K562 (cell line): ENCODE data around the gene NISCH. TPM values are rescaled to one million over a fixed set of nuclear protein-coding genes. Genes with fewer than 3 reads are reported as not detected.

Experiments used
- ATAC-seq: fragments of 200-7000 bp; cut with Tn5 transposase; 3 replicates; pipeline ENCODE4 v1.9.1; 2020; ENCODE audit warnings: moderate library complexity
- BruUV-seq: library from RNA; stranded (reverse); fragments of 400-500 nt; replicated peaks from 2 replicates; lab custom pipeline; 2021; lab: Mats Ljungman, UMichigan
- CTCF ChIA-PET: fragments of 300-600 bp; formaldehyde crosslinking; extraction: SDS; loops from one replicate; lab custom pipeline; 2021; ENCODE audit warnings: low intra/inter-chr PET ratio; lab: Yijun Ruan, JAX
- POLR2A ChIA-PET: fragments of 300-600, 350-650 bp; sonication (Branson Sonifier 250); formaldehyde crosslinking; extraction: SDS; loops from one replicate; lab custom pipeline; 2021; ENCODE audit warnings: antibody characterized with exemption, inconsistent platforms; lab: Yijun Ruan, JAX
- DNase-seq, 4 experiments: peaks; one replicate each; pipeline versions ENCODE4 v3.0.0 to v3.0.0-alpha.2; 2011 to 2018; ENCODE audit warnings: low spot score in 3 of 4, mixed read lengths in 3 of 4; ENCODE audit errors: extremely low read depth in 1 of 4
- FAIRE-seq: peaks from 2 replicates; lab custom pipeline; 2011; peaks lifted over from hg19 to GRCh38; lab: Jason Lieb, UNC
- H2AFZ ChIP-seq: 2 replicates; pipeline ENCODE4 v1.6.0; 2011; ENCODE audit warnings: low read depth, low read length, control low read depth, inconsistent platforms
- H3K27ac ChIP-seq: fragments of 200-600 bp; 3 replicates; pipeline ENCODE4 v1.8.0; 2011; ENCODE audit warnings: low read depth, mild to moderate bottlenecking, control low read depth, inconsistent platforms, low read length, moderate library complexity, mixed read lengths; ENCODE audit errors: extremely low read depth
- H3K27me3 ChIP-seq, 2 experiments: fragments of 300-600 bp in 1 of 2; 2 replicates in 1 of 2; 3 replicates in 1 of 2; pipeline versions ENCODE4 v1.6.0 to v1.8.0; 2011; ENCODE audit warnings: inconsistent platforms in 2 of 2, low read length in 2 of 2, mild to moderate bottlenecking in 1 of 2, mixed read lengths in 1 of 2, moderate library complexity in 1 of 2; ENCODE audit not compliant: control insufficient read depth in 2 of 2, insufficient read depth in 2 of 2
- H3K36me3 ChIP-seq: fragments of 300-600 bp; 3 replicates; pipeline ENCODE4 v1.8.0; 2011; ENCODE audit warnings: mild to moderate bottlenecking, low read length, inconsistent platforms; ENCODE audit not compliant: control insufficient read depth, insufficient read depth
- H3K4me1 ChIP-seq, 2 experiments: fragments of 200-600 bp in 1 of 2; replicated peaks in 1 of 2; 2 replicates in 1 of 2; 3 replicates in 1 of 2; pipeline versions ENCODE4 v1.5.1 to v1.8.0; 2011; ENCODE audit warnings: inconsistent platforms in 2 of 2, low read length in 2 of 2, mild to moderate bottlenecking in 1 of 2, mixed read lengths in 1 of 2, moderate library complexity in 1 of 2; ENCODE audit not compliant: control insufficient read depth in 2 of 2, insufficient read depth in 2 of 2
- H3K4me2 ChIP-seq: 2 replicates; pipeline ENCODE4 v1.6.1; 2011; ENCODE audit warnings: low read length, control low read depth, inconsistent platforms, mixed read lengths; ENCODE audit not compliant: insufficient read depth
- H3K4me3 ChIP-seq: fragments of 200-600 bp; sonication (generic), shearing (Covaris generic); 2 replicates; pipeline ENCODE4 v1.5.1; 2016; ENCODE audit warnings: control low read depth, inconsistent platforms
- H3K79me2 ChIP-seq: fragments of 200-600 bp; 3 replicates; pipeline ENCODE4 v1.8.0; 2011; ENCODE audit warnings: low read length, inconsistent platforms; ENCODE audit not compliant: control insufficient read depth, insufficient read depth
- H3K9ac ChIP-seq, 2 experiments: 2 replicates each; pipeline versions ENCODE4 v1.6.0 to v1.6.1; 2011; ENCODE audit warnings: low read depth in 2 of 2, low read length in 2 of 2, control low read depth in 1 of 2, inconsistent platforms in 1 of 2, mild to moderate bottlenecking in 1 of 2, mixed read lengths in 1 of 2; ENCODE audit not compliant: insufficient read depth in 1 of 2
- H3K9me1 ChIP-seq: one replicate; pipeline ENCODE4 v1.6.0; 2011; ENCODE audit warnings: inconsistent platforms, mild to moderate bottlenecking, low read length, moderate library complexity; ENCODE audit not compliant: control insufficient read depth, insufficient read depth
- H3K9me3 ChIP-seq: replicated peaks from 2 replicates; pipeline ENCODE4 v1.5.1; 2011; ENCODE audit warnings: low read depth, low read length, inconsistent platforms; ENCODE audit not compliant: control insufficient read depth, insufficient read depth
- H4K20me1 ChIP-seq: replicated peaks from 2 replicates; pipeline ENCODE4 v1.6.1; 2011; ENCODE audit warnings: low read length, inconsistent platforms, mixed read lengths; ENCODE audit not compliant: control insufficient read depth, insufficient read depth
- CEBPZ ChIP-seq: fragments of 150-350 bp; IDR thresholded peaks from 2 replicates; pipeline ENCODE4 v1.6.1; 2014; ENCODE audit warnings: low read depth, mild to moderate bottlenecking, low read length, borderline replicate concordance
- DDX20 ChIP-seq: fragments of 450-650 bp; IDR thresholded peaks from 2 replicates; pipeline ENCODE4 v1.6.1; 2016; ENCODE audit warnings: missing genetic modification characterization, low read depth, mild to moderate bottlenecking, missing compliant biosample characterization, moderate library complexity
- KDM4B ChIP-seq, 2 experiments: fragments of 450-650 bp in 1 of 2; sonication (generic) in 1 of 2; IDR thresholded peaks; 2 replicates each; pipeline ENCODE4 v1.6.1; 2016 to 2017; ENCODE audit warnings: borderline replicate concordance in 2 of 2, antibody characterized with exemption in 1 of 2, low read depth in 1 of 2, mild to moderate bottlenecking in 1 of 2
- NEUROD1 ChIP-seq: fragments of 150-350 bp; IDR thresholded peaks from 2 replicates; pipeline ENCODE4 v1.6.1; 2014; ENCODE audit warnings: borderline replicate concordance, low read length, low read depth; ENCODE audit not compliant: partially characterized antibody
- SMAD1 ChIP-seq: fragments of 150-350 bp; IDR thresholded peaks from 2 replicates; pipeline ENCODE4 v1.6.1; 2014; ENCODE audit warnings: low read length, low read depth; ENCODE audit not compliant: partially characterized antibody
- TRIM25 ChIP-seq: fragments of 450-650 bp; IDR thresholded peaks from 2 replicates; pipeline ENCODE4 v1.7.0; 2016; ENCODE audit warnings: borderline replicate concordance
- ZMIZ1 ChIP-seq, 2 experiments: fragments of 150-350 bp in 1 of 2; IDR thresholded peaks; 2 replicates each; pipeline ENCODE4 v1.6.1; 2012 to 2016; ENCODE audit warnings: low read depth in 2 of 2, low read length in 2 of 2, mild to moderate bottlenecking in 1 of 2, moderate library complexity in 1 of 2
- ZNF133 ChIP-seq: fragments of 250-450 bp; sonication (Bioruptor Pico); IDR thresholded peaks from 2 replicates; pipeline ENCODE4 v1.4.0; 2020; ENCODE audit warnings: mild to moderate bottlenecking
- WGBS: fragments of 100-300 bp; shearing (Covaris generic); methylation state at CpG from one replicate; pipeline ENCODE4 v1.1.6; 2016; ENCODE audit warnings: low coverage, mixed read lengths; ENCODE audit not compliant: insufficient coverage; ENCODE audit errors: missing lambda C conversion rate; 5-methylcytosine and 5-hydroxymethylcytosine counted together
- in situ Hi-C: fragments of 300-500 bp; cut with MboI; formaldehyde crosslinking; loops from 4 replicates; pipeline ENCODE4 v1.15.0; 2018; ENCODE audit warnings: inconsistent platforms, mixed read lengths
- intact Hi-C: fragments of 100-400 bp; cut with micrococcal nuclease; formaldehyde crosslinking; loops from 2 replicates; pipeline ENCODE4 v1.14.2; 2022
- polyA plus RNA-seq, 8 experiments: library from polyadenylated mRNA; depleted of rRNA in 4 of 8; stranded (reverse) in 5 of 8; unstranded in 3 of 8; fragments of >200 nt; fragmentation: Nextera tagmentation in 2 of 8; fragmentation: Illumina TruSeq in 1 of 8; extraction: Ambion mirVana in 2 of 8; extraction: Trizol in 1 of 8; gene quantifications; 2 replicates each; pipeline versions ENCODE4 v1.2.1 to v1.2.3, GENCODE V29; 2011 to 2014; ENCODE audit warnings: inconsistent platforms in 1 of 8, missing spikeins in 1 of 8
- total RNA-seq, 7 experiments: library from RNA; depleted of rRNA in 6 of 7; stranded (reverse); fragments of >200 nt in 6 of 7; fragmentation: Illumina TruSeq in 2 of 7; extraction: Trizol in 2 of 7; gene quantifications; 2 replicates each; pipeline versions ENCODE4 v1.2.1 to v1.2.3, GENCODE V29; 2011 to 2021; ENCODE audit warnings: low replicate concordance in 1 of 7

NISCH gene
- total and polyA plus RNA-seq, 9 of the 15 experiments (the other 6 are each of a cell fraction or from before 2014, with no cell fraction given): 0.44 to 43.5 (median 23.4) TPM

GRCh38 chr3:52495777-52496602, 40.6 kb downstream of the NISCH start:
- no TSS peak for BruUV-seq
- Histone ChIP-seq H3K4me3 (no peak overlapping the region), H3K36me3 (peaks cover 18% of the 10 kb centered on the region; the same call in 2 of the 3 replicates), H4K20me1 (no peaks in the 10 kb centered on the region), H3K4me2 (no peak overlapping the region), H3K4me1 (peaks cover 5 to 40% of the 10 kb centered on the region in 2 experiments; a peak in 3 of 5 replicates), H3K79me2 (no peaks in the 10 kb centered on the region), H3K27me3 (no peaks in the 10 kb centered on the region), H3K27ac (no peak overlapping the region), H3K9me1 (no peaks in the 10 kb centered on the region), H3K9me3 (no peaks in the 10 kb centered on the region), H3K9ac (no peak overlapping the region; a peak in 1 of 4 replicates), H2AFZ (no peak overlapping the region)
- ChIA-PET POLR2A (interaction anchor here (0.6 to 0.7 kb wide), 2 partner anchors 17 to 24 kb away, joined by 3 read pairs; no protein-coding TSS in a partner anchor), CTCF (no interaction called here)
- 35% methylated on average over 12 of the region's 16 CpGs for WGBS
- intact Hi-C loops (no loop called here), in situ Hi-C loops (no loop called here)
- DNase-seq: no peak
- FAIRE-seq: no peak
- ATAC-seq: no peak
- no peak for TF ChIP-seq SMAD1
- TF ChIP-seq DDX20 (tag): no peak
- TF ChIP-seq ZNF133 (CRISPR knock-in tag): no peak
- TF ChIP-seq TRIM25: no peak
- TF ChIP-seq NEUROD1: no peak
- TF ChIP-seq KDM4B (IDR thresholded peaks at IDR 0.05; ENCODE audit: borderline replicate concordance in 2 of 2, low read depth in 1 of 2): no peak
- no peak for TF ChIP-seq ZMIZ1 (IDR thresholded peaks at IDR 0.05; ENCODE audit: low read depth in 2 of 2, low read length in 2 of 2)
- no peak for TF ChIP-seq CEBPZ
